Activated CD4-positive, alpha-beta T cell treated with anti-CD3 and anti-CD28 coated beads, Interleukin-2, amount 50 U/mL, for 48 hours (primary cell): ENCODE results near the gene DCAF6.
"Not testable (repeated sequence)": the region's sequence is repeated elsewhere in the genome, so short reads cannot be mapped to it uniquely, and the experiment has no call there.

Experiments used
- DNase-seq, 2 experiments: peaks; one replicate each; pipeline ENCODE4 v3.0.0-alpha.2; 2020

The DCAF6 gene

GRCh38 chr1:167936068-167936929 lies at the start of gene DCAF6:
TSS of gene DCAF6 (plus strand) at chr1:167936683. CDS start at chr1:167936912, 229 bp downstream.
- DNase-seq: peak; percentile 94 to 95

GRCh38 chr1:167887187-167887586 lies 49.3 kb upstream of the DCAF6 start:
- not testable (repeated sequence) for DNase-seq

GRCh38 chr1:167890400-167890799 lies 46.1 kb upstream of the DCAF6 start:
- no peak for DNase-seq

GRCh38 chr1:167893798-167894197 lies 42.7 kb upstream of the DCAF6 start:
- DNase-seq: no peak

GRCh38 chr1:167898578-167899222 lies 37.8 kb upstream of the DCAF6 start:
- DNase-seq: no peak

- no peak for DNase-seq
Observed at GRCh38 chr1:167899253-167899681, 37.2 kb upstream of the DCAF6 start.

- no peak for DNase-seq
Observed at GRCh38 chr1:167900907-167901306, 35.6 kb upstream of the DCAF6 start.

- DNase-seq: no peak
Observed at GRCh38 chr1:167904652-167905130, 31.8 kb upstream of the DCAF6 start.

GRCh38 chr1:167905182-167905581 lies 31.3 kb upstream of the DCAF6 start:
- no peak for DNase-seq

- DNase-seq: no peak
Observed at GRCh38 chr1:167905671-167906070, 30.8 kb upstream of the DCAF6 start.

- no peak for DNase-seq
Observed at GRCh38 chr1:167909691-167910180, 26.7 kb upstream of the DCAF6 start.

- no peak for DNase-seq
Observed at GRCh38 chr1:167910530-167910929, 26.0 kb upstream of the DCAF6 start.

GRCh38 chr1:167911413-167911812 lies 25.1 kb upstream of the DCAF6 start:
- DNase-seq: no peak

GRCh38 chr1:167912294-167912693 lies 24.2 kb upstream of the DCAF6 start:
- no peak for DNase-seq

GRCh38 chr1:167913895-167914496 lies 22.5 kb upstream of the DCAF6 start, which contains the start of gene ADCY10:
TSS of gene ADCY10 (minus strand) at chr1:167914134. CDS start at chr1:167905140, 8,994 bp downstream.
- DNase-seq: no peak

- DNase-seq: no peak
Observed at GRCh38 chr1:167915569-167915968, 20.9 kb upstream of the DCAF6 start.

- no peak for DNase-seq
Observed at GRCh38 chr1:167916766-167917511, 19.5 kb upstream of the DCAF6 start.

GRCh38 chr1:167922023-167922422 lies 14.5 kb upstream of the DCAF6 start:
- no peak for DNase-seq

GRCh38 chr1:167922611-167923074 lies 13.8 kb upstream of the DCAF6 start:
- DNase-seq: no peak

- no peak for DNase-seq
Observed at GRCh38 chr1:167923324-167924056, 13.0 kb upstream of the DCAF6 start.

- DNase-seq: no peak
Observed at GRCh38 chr1:167924102-167924501, 12.4 kb upstream of the DCAF6 start.
